ENCODE measurements around the gene TFE3.

The TFE3 gene

DNA sequence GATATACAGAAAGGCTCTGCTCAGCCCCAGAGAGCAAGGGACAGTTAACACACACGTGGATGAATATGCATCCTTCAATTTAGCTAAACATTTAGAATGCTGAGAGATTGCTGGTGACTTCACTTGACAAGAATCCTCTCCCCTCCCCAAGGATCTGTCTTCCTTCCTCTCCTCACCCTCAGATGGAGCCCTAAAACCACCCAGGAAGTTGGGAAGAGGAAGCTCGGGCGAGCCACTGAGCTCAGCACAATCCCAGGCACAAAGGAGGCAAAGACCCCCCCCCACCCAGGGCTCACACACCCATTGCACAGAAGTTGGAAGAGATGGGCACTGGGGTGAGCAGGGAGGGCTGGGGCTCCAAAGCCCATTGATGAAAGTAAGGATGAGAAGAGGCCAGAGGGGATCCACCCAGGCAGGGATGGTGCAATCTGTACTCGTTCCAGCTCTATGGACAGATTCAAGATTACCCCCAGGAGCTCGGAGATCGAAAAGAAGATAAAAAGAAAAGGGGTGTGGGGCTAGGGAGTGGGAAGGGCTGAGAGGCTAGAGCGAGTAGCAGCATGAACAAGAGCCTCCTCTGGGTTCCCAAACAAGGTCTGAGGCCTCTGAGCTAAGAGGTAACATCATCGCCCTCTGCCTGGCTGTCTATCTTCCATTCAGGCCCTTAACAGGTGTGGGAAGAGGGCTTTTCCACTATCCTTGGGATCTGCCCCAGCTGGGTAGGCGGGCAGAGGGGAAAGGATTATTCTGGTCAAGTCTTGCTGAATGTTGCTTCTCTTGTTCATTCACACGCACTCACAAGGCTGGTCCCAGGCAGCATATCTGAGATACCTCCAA, 1.2 kb downstream of the TFE3 start:
- Histone ChIP-seq H3K9ac (ENCODE audit: low read depth in 1 of 2, low read length in 2 of 2) (peak overlapping the region; percentile 54 to 89), H3K4me3 (ENCODE audit: low read length in 2 of 2) (peak overlapping the region; percentile 66 to 73), H3K36me3 (ENCODE audit: control insufficient read depth in 2 of 2, insufficient read depth in 2 of 2, low read length in 2 of 2) (peaks cover 8 to 15% of the 10 kb centered on the region in 2 donors), H3K27ac (ENCODE audit: low read depth in 2 of 2, low read length in 2 of 2) (peak overlapping the region; percentile 85 to 87), H3K9me3 (ENCODE audit: control insufficient read depth in 2 of 2, low read length in 2 of 2) (no peaks in the 10 kb centered on the region), H3K27me3 (ENCODE audit: control insufficient read depth in 2 of 2, insufficient read depth in 2 of 2, low read length in 2 of 2) (no peaks in the 10 kb centered on the region), H3K4me1 (ENCODE audit: control insufficient read depth in 2 of 2, insufficient read depth in 2 of 2, low read length in 2 of 2) (peaks cover 7 to 10% of the 10 kb centered on the region in 2 donors)

DNA sequence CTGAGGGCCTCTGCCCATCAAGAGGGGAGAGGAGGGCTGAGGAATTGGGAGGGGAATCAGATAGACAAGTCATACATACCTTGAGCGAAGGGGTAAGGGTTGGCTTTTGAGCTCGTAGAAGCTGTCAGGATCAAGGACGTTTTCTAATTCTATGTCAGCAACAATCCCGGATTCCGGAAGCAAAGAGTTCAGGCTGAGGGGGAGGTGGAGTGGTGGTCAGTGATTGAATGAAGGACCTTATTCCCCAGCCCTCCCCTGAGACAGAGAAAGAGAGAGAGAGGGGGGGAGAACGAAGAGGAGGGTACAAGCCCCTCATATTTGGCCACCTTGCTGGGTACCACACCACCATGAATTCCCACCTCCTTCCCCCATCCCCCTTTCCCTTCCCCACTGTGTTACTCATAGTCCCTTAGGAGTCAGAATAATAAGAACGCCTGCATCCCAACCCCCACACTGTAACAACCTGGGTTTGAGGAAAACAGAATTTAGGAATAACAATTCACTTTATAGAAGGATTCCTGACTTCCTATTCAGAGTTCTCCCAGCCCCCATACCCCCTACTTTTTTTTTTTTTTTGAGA, 2.7 kb downstream of the TFE3 start:
- Histone ChIP-seq H3K36me3 (ENCODE audit: control insufficient read depth in 2 of 2, insufficient read depth in 2 of 2, low read length in 2 of 2) (peaks cover 8 to 17% of the 10 kb centered on the region in 2 donors), H3K27me3 (ENCODE audit: control insufficient read depth in 2 of 2, insufficient read depth in 2 of 2, low read length in 2 of 2) (no peaks in the 10 kb centered on the region), H3K4me1 (ENCODE audit: control insufficient read depth in 2 of 2, insufficient read depth in 2 of 2, low read length in 2 of 2) (peaks cover 7 to 10% of the 10 kb centered on the region in 2 donors), H3K9ac (ENCODE audit: low read depth in 1 of 2, low read length in 2 of 2) (no peak overlapping the region), H3K27ac (ENCODE audit: low read depth in 2 of 2, low read length in 2 of 2) (peak overlapping the region; percentile 4 to 50), H3K9me3 (ENCODE audit: control insufficient read depth in 2 of 2, low read length in 2 of 2) (no peaks in the 10 kb centered on the region), H3K4me3 (ENCODE audit: low read length in 2 of 2) (no peak overlapping the region)

DNA sequence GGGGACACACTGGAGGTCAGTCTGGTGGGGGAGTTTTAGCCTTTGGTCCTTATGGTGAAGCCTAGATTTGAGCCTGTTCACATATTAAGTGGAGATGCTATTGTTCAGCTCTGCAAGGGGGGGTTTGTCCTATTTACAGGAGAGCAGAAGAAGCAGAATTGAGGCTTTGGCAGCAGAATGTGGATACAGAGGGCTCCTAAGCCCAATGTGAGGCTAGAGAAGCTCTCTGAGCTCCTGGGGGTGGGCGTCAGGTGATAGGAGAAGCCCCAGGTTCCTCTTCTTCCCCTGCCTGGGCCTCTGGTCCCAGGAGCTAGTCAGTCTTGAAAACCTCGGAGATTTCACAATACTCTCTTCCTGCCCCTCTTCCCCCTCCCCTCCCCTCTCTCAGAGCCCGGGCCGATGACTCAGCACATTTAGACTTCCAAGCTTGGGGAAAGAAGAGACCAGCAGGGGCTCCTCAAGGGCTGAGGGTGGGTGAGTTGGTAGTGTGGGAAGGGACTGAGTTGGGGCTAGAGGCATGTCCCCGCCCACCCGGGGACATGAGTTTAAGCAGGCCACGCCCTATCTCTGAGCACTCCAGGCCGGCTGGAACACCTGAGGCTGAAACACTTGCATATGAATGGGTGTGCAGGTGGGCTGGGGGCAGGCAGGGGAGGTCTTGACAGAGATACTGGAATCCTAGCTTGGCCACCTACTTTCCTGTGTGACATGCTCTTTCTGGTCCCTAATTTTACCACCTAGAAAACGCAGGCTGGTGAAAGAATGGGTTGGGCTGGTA, 3.4 kb downstream of the TFE3 start:
- H3K27me3 ChIP-seq (ENCODE audit: control insufficient read depth in 2 of 2, insufficient read depth in 2 of 2, low read length in 2 of 2) = no peaks in the 10 kb centered on the region
- H3K9ac ChIP-seq (ENCODE audit: low read depth in 1 of 2, low read length in 2 of 2) = no peak overlapping the region
- no peak overlapping the region for H3K4me3 ChIP-seq (ENCODE audit: low read length in 2 of 2)
- peaks cover 8 to 17% of the 10 kb centered on the region in 2 donors for H3K36me3 ChIP-seq (ENCODE audit: control insufficient read depth in 2 of 2, insufficient read depth in 2 of 2, low read length in 2 of 2)
- peak overlapping the region; percentile 31 to 62 for H3K27ac ChIP-seq (ENCODE audit: low read depth in 2 of 2, low read length in 2 of 2)
- H3K9me3 ChIP-seq (ENCODE audit: control insufficient read depth in 2 of 2, low read length in 2 of 2) = no peaks in the 10 kb centered on the region
- H3K4me1 ChIP-seq (ENCODE audit: control insufficient read depth in 2 of 2, insufficient read depth in 2 of 2, low read length in 2 of 2) = peaks cover 7 to 10% of the 10 kb centered on the region in 2 donors

DNA sequence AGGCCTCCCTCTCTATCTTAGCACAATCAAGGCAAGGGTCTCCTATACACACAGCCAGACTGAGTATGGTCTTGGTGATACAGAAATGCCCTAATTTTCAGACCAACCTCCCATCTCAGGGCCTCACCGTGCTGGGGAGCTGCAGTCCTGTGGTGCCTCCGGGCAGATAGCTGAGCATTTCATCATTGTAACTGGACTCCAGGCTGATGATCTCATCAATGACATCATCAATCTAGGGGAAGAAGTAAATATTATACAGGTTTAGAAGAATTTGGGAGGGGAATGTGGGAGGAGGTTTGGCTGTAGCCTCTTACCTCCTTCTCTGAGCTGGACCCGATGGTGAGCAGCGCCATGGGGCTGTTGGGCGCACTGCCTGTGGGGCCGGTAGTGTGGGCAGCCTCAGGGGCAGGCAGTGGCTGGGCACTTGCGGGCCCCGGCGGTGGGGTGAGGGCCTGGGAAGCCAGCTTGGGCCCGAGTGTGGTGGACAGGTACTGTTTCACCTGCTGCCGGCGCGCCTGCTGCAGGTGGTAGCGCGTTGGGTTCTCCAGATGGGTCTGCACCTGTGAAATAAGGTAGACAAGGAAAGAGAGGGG, 5.2 kb downstream of the TFE3 start:
- H3K27me3 ChIP-seq (ENCODE audit: control insufficient read depth in 2 of 2, insufficient read depth in 2 of 2, low read length in 2 of 2) = no peaks in the 10 kb centered on the region
- no peak overlapping the region for H3K9ac ChIP-seq (ENCODE audit: low read depth in 1 of 2, low read length in 2 of 2)
- H3K27ac ChIP-seq (ENCODE audit: low read depth in 2 of 2, low read length in 2 of 2) = no peak overlapping the region
- peaks cover 23% of the 10 kb centered on the region in 2 donors for H3K36me3 ChIP-seq (ENCODE audit: control insufficient read depth in 2 of 2, insufficient read depth in 2 of 2, low read length in 2 of 2)
- peaks cover 7 to 10% of the 10 kb centered on the region in 2 donors for H3K4me1 ChIP-seq (ENCODE audit: control insufficient read depth in 2 of 2, insufficient read depth in 2 of 2, low read length in 2 of 2)
- no peak overlapping the region for H3K4me3 ChIP-seq (ENCODE audit: low read length in 2 of 2)
- no peaks in the 10 kb centered on the region for H3K9me3 ChIP-seq (ENCODE audit: control insufficient read depth in 2 of 2, low read length in 2 of 2)

DNA sequence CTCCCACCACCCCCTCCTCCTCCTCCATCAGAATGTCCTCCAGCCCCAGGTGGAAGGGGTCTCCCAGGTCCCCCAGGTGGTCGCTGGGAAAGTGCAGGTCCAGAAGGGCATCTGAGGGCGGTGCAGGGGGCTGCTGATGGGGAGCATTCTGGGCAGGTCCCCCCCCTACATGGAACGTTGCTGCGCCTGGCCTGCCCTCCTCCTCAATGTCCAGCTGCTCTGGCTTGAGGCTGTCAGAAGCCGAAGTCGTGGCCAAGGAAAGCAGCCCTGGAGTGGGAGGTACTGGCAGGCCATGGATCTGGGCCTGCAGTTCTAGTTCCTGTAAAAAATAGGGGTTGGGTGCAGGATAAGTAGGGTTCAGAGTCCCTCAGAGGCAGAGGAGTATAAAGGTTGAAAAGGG, 12.9 kb downstream of the TFE3 start:
- Histone ChIP-seq H3K9ac (ENCODE audit: low read depth in 1 of 2, low read length in 2 of 2) (no peak overlapping the region), H3K27me3 (ENCODE audit: control insufficient read depth in 2 of 2, insufficient read depth in 2 of 2, low read length in 2 of 2) (no peaks in the 10 kb centered on the region), H3K4me1 (ENCODE audit: control insufficient read depth in 2 of 2, insufficient read depth in 2 of 2, low read length in 2 of 2) (peaks cover 2 to 6% of the 10 kb centered on the region in 2 donors), H3K4me3 (ENCODE audit: low read length in 2 of 2) (no peak overlapping the region), H3K36me3 (ENCODE audit: control insufficient read depth in 2 of 2, insufficient read depth in 2 of 2, low read length in 2 of 2) (peaks cover 7 to 19% of the 10 kb centered on the region in 2 donors), H3K27ac (ENCODE audit: low read depth in 2 of 2, low read length in 2 of 2) (no peak overlapping the region), H3K9me3 (ENCODE audit: control insufficient read depth in 2 of 2, low read length in 2 of 2) (no peaks in the 10 kb centered on the region)

DNA sequence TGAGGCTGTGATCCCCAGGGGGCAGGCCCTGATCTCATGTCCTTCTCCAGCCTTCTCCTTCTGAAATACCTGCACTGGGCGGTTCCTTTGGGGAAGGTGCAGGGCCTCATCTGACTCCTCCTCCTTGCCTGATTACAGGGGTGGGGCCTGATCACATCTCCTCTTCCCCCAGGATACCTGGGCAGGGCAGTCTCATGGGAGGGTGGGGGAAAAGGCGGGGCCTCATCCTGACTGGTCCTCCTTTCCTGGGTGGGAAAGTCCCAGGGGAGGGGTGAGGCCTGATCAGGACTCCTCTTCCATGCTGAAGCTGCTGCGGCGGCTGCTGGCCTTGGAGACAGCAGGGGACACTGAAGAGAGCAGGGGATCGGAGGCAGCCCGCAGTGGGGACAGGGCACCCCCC, 13.3 kb downstream of the TFE3 start:
- Histone ChIP-seq H3K36me3 (ENCODE audit: control insufficient read depth in 2 of 2, insufficient read depth in 2 of 2, low read length in 2 of 2) (peaks cover 7 to 19% of the 10 kb centered on the region in 2 donors), H3K27ac (ENCODE audit: low read depth in 2 of 2, low read length in 2 of 2) (no peak overlapping the region), H3K4me3 (ENCODE audit: low read length in 2 of 2) (no peak overlapping the region), H3K9ac (ENCODE audit: low read depth in 1 of 2, low read length in 2 of 2) (no peak overlapping the region), H3K9me3 (ENCODE audit: control insufficient read depth in 2 of 2, low read length in 2 of 2) (no peaks in the 10 kb centered on the region), H3K27me3 (ENCODE audit: control insufficient read depth in 2 of 2, insufficient read depth in 2 of 2, low read length in 2 of 2) (no peaks in the 10 kb centered on the region), H3K4me1 (ENCODE audit: control insufficient read depth in 2 of 2, insufficient read depth in 2 of 2, low read length in 2 of 2) (peaks cover 2 to 6% of the 10 kb centered on the region in 2 donors)

DNA sequence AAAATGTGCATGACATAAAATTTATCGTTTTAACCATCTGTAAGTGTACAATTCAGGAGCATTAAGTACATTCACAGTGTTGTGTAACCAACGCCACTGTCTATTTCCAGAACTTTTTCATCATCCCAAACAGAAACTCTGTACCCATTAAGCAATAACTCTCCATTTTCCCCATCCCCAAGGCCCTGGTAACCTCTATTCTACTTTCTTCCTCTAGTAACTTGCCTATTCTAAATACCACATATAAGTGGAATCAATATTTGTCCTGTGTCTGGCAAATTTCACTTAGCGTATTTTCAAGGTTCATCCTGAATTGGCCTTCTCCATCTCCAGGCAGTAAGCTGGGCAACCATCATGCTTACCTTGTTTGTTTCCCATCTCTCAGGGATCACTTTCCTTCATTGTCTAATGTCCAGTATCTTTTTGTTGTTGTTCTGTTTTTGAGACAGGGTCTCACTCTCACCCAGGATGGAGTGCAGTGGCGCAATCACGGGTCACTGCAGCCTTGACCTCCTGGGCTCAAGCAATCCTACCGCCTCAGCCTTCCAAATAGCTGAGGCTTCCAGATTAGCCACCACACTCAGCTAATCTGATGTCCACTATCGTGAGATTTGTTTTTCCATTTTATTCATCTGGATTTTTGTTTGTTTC, 23.4 kb downstream of the TFE3 start:
- no peaks in the 10 kb centered on the region for H3K9me3 ChIP-seq (ENCODE audit: control insufficient read depth in 2 of 2, low read length in 2 of 2)
- no peak overlapping the region for H3K9ac ChIP-seq (ENCODE audit: low read depth in 1 of 2, low read length in 2 of 2)
- H3K4me3 ChIP-seq (ENCODE audit: low read length in 2 of 2) = no peak overlapping the region
- no peaks in the 10 kb centered on the region for H3K4me1 ChIP-seq (ENCODE audit: control insufficient read depth in 2 of 2, insufficient read depth in 2 of 2, low read length in 2 of 2)
- no peaks in the 10 kb centered on the region for H3K36me3 ChIP-seq (ENCODE audit: control insufficient read depth in 2 of 2, insufficient read depth in 2 of 2, low read length in 2 of 2)
- H3K27ac ChIP-seq (ENCODE audit: low read depth in 2 of 2, low read length in 2 of 2) = no peak overlapping the region
- no peaks in the 10 kb centered on the region for H3K27me3 ChIP-seq (ENCODE audit: control insufficient read depth in 2 of 2, insufficient read depth in 2 of 2, low read length in 2 of 2)

DNA sequence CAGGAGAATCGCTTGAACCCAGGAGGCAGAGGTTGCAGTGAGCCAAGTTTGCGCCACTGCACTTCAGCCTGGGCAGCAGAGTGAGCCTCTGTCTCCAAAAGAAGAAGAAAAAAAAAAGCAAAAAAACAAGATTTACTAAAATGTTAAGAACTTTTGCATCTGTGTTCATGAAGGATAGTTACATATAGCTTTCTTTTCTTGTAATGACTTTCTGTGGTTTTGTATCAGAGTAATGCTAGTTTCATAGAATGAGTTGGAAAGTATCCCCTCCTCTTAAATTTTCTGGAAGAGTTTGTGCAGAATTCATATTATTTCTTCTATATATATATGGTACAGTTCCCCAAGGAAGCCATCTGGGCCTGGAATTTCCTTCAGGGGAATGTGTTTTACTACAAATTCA, 24.1 kb downstream of the TFE3 start:
- Histone ChIP-seq H3K27me3 (ENCODE audit: control insufficient read depth in 2 of 2, insufficient read depth in 2 of 2, low read length in 2 of 2) (no peaks in the 10 kb centered on the region), H3K9me3 (ENCODE audit: control insufficient read depth in 2 of 2, low read length in 2 of 2) (no peaks in the 10 kb centered on the region), H3K4me1 (ENCODE audit: control insufficient read depth in 2 of 2, insufficient read depth in 2 of 2, low read length in 2 of 2) (no peaks in the 10 kb centered on the region), H3K27ac (ENCODE audit: low read depth in 2 of 2, low read length in 2 of 2) (no peak overlapping the region), H3K9ac (ENCODE audit: low read depth in 1 of 2, low read length in 2 of 2) (no peak overlapping the region), H3K4me3 (ENCODE audit: low read length in 2 of 2) (no peak overlapping the region), H3K36me3 (ENCODE audit: control insufficient read depth in 2 of 2, insufficient read depth in 2 of 2, low read length in 2 of 2) (no peaks in the 10 kb centered on the region)

DNA sequence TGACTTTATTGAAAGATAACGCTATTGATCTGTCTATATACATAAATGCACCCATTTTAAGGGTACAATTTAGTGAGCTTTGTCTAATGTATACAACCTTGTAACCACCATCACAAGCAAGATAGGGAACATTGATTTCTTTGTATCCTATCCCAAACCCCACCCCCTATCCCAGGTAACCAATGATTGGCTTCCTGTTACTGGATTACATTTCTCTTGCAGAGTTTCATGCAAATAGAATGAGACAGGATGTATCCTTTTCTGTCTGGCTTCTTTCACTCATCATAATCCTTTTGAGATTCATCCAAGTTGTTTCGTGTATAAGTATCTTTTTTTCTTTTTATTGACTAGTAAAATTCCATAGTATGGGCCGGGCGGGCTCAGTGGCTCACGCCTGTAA, 39.5 kb downstream of the TFE3 start:
- Histone ChIP-seq H3K36me3 (ENCODE audit: control insufficient read depth in 2 of 2, insufficient read depth in 2 of 2, low read length in 2 of 2) (peaks cover 0 to 4% of the 10 kb centered on the region in 2 donors), H3K27ac (ENCODE audit: low read depth in 2 of 2, low read length in 2 of 2) (no peak overlapping the region), H3K9me3 (ENCODE audit: control insufficient read depth in 2 of 2, low read length in 2 of 2) (no peaks in the 10 kb centered on the region), H3K27me3 (ENCODE audit: control insufficient read depth in 2 of 2, insufficient read depth in 2 of 2, low read length in 2 of 2) (no peaks in the 10 kb centered on the region), H3K4me1 (ENCODE audit: control insufficient read depth in 2 of 2, insufficient read depth in 2 of 2, low read length in 2 of 2) (peaks cover 2 to 5% of the 10 kb centered on the region in 2 donors), H3K9ac (ENCODE audit: low read depth in 1 of 2, low read length in 2 of 2) (no peak overlapping the region), H3K4me3 (ENCODE audit: low read length in 2 of 2) (no peak overlapping the region)
